Transverse colon (tissue), 4 donors: ENCODE data around the gene UIMC1. TPM values are rescaled to one million over a fixed set of nuclear protein-coding genes. Genes with fewer than 3 reads are reported as not detected.

Experiments
- DNase-seq: peaks from one replicate; pipeline ENCODE4 v3.0.0-alpha.2; 2019
- H3K27ac ChIP-seq, 4 donors: fragments of 200-600 bp; sonication (generic); 2 replicates each; pipeline ENCODE4 v1.5.1; 2016 to 2018; ENCODE audit warnings: inconsistent platforms in 4 of 4
- H3K27me3 ChIP-seq: fragments of 200-600 bp; sonication (generic); 2 replicates; pipeline ENCODE4 v1.5.1; 2017; ENCODE audit warnings: inconsistent platforms
- H3K36me3 ChIP-seq, 4 donors: fragments of 200-600 bp; sonication (generic); 2 replicates each; pipeline ENCODE4 v1.5.1; 2017 to 2019; ENCODE audit warnings: inconsistent platforms in 4 of 4
- H3K4me1 ChIP-seq, 4 donors: fragments of 200-600 bp; sonication (generic); 2 replicates each; pipeline ENCODE4 v1.5.1; 2017 to 2020; ENCODE audit warnings: inconsistent platforms in 4 of 4
- H3K4me3 ChIP-seq, 4 donors: fragments of 200-600 bp; sonication (generic); 1 replicate in 1 of 4; 2 replicates in 3 of 4; pipeline versions ENCODE4 v1.5.1 to v1.6.1; 2017 to 2019; ENCODE audit warnings: inconsistent platforms in 4 of 4
- H3K9me3 ChIP-seq, 2 donors: fragments of 200-600 bp; sonication (generic); 2 replicates each; pipeline ENCODE4 v1.5.1; 2017 to 2019; ENCODE audit warnings: inconsistent platforms in 2 of 2
- EP300 ChIP-seq: sonication (generic); formaldehyde crosslinking; IDR thresholded peaks from one replicate; pipeline ENCODE4 v1.6.1; 2017; ENCODE audit warnings: antibody characterized with exemption, low read depth
- POLR2A ChIP-seq: fragments of 450-650 bp; IDR thresholded peaks from one replicate; pipeline ENCODE4 v1.6.1; 2016; ENCODE audit warnings: antibody characterized with exemption, mild to moderate bottlenecking, moderate library complexity
- POLR2AphosphoS5 ChIP-seq, 3 donors: sonication (generic); formaldehyde crosslinking; IDR thresholded peaks; one replicate each; pipeline ENCODE4 v1.6.1; 2016; ENCODE audit warnings: antibody characterized with exemption in 3 of 3
- WGBS, 2 donors: methylation state at CpG; one replicate each; pipeline ENCODE4 v1.1.5; 2018; ENCODE audit warnings: low coverage in 1 of 2; 5-methylcytosine and 5-hydroxymethylcytosine counted together
- in situ Hi-C, 4 donors: fragments of 200-750 bp; cut with MboI; loops; one replicate each; pipeline versions ENCODE4 v1.15.0 to v1.15.1; 2017; ENCODE audit warnings: low sequenced_read_pairs in 3 of 4, low pct_ligation_motif_present in 1 of 4, low pct_unique_long_range_greater_than_20kb in 1 of 4
- intact Hi-C: fragments of 100-400 bp; cut with DNase I; formaldehyde crosslinking; loops from one replicate; pipeline ENCODE4 v1.15.1; 2023; ENCODE audit warnings: low total_unique reads
- total RNA-seq, 4 donors: library from RNA; depleted of rRNA; stranded (reverse); fragments of >200 nt; gene quantifications; one replicate each; pipeline ENCODE4 v1.1.0, GENCODE V29; 2016
- TF ChIP-seq, protein P1 (sequence below), 5 experiments: fragments of 200-600 bp in 3 of 5; fragments of 450-650 bp in 2 of 5; sonication (generic) in 3 of 5; IDR thresholded peaks; 1 replicate in 2 of 5; 2 replicates in 3 of 5; pipeline ENCODE4 v1.5.1; 2016 to 2017; ENCODE audit warnings: antibody characterized with exemption in 5 of 5, inconsistent platforms in 3 of 5, mild to moderate bottlenecking in 2 of 5, moderate library complexity in 1 of 5

Gene UIMC1
- total RNA-seq, 4 donors from 2014 or later = 25.1 to 213 (median 34.6) TPM

DNA sequence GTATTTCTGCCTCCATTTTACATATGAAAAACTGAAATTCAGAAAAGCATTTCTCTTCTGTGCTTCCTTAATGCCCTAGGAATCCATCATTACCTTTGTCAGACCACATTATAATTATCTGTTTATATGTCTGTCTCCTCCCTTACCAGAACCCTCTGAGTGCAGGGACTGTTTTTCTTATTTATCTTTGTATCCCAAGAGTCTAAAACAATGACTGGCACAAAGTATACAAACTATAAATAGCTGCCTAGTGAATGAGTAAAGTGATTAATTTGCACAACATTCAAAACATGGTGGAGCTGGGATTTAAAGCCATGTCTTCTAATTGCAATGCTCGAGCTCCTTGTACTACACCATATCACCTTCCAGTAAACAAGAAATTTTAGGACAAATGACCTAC, 58.1 kb downstream of the UIMC1 start:
- Histone ChIP-seq H3K27ac (no peak overlapping the region), H3K4me1 (no peaks in the 10 kb centered on the region), H3K9me3 (no peaks in the 10 kb centered on the region), H3K36me3 (peaks cover 0 to 38% (median 15%) of the 10 kb centered on the region in 4 donors), H3K27me3 (no peaks in the 10 kb centered on the region), H3K4me3 (no peak overlapping the region)
- 71% methylated on average over 1 of the region's 1 CpG for WGBS, 2 donors
- DNase-seq = no peak
- TF ChIP-seq, protein P1, sequence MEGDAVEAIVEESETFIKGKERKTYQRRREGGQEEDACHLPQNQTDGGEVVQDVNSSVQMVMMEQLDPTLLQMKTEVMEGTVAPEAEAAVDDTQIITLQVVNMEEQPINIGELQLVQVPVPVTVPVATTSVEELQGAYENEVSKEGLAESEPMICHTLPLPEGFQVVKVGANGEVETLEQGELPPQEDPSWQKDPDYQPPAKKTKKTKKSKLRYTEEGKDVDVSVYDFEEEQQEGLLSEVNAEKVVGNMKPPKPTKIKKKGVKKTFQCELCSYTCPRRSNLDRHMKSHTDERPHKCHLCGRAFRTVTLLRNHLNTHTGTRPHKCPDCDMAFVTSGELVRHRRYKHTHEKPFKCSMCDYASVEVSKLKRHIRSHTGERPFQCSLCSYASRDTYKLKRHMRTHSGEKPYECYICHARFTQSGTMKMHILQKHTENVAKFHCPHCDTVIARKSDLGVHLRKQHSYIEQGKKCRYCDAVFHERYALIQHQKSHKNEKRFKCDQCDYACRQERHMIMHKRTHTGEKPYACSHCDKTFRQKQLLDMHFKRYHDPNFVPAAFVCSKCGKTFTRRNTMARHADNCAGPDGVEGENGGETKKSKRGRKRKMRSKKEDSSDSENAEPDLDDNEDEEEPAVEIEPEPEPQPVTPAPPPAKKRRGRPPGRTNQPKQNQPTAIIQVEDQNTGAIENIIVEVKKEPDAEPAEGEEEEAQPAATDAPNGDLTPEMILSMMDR (IDR thresholded peaks at IDR 0.05) = no peak
- TF ChIP-seq POLR2A = no peak
- TF ChIP-seq EP300 = no peak
- no peak for TF ChIP-seq POLR2AphosphoS5 (IDR thresholded peaks at IDR 0.05)
- intact Hi-C loops = no loop called here
- in situ Hi-C loops = no loop called here

DNA sequence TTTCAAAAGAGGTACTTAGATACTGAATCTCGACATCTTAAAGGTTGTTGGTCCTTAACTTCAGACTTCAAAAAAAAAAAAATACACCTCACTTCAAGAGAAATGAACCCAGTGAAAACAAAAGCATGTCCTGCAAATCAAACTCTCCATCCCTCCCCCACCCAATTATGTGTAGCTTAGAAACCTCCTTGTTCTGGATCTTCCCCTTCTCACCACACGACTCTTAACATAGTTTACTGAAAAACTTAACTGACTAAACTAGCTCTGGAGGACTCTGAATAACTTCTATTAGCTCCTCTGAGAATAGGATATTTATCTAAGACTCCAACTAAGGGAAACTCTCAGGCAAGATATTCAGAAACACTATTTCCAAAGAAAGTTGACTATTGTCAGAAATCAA, 58.7 kb downstream of the UIMC1 start:
- WGBS, 2 donors = 79 to 88% methylated on average over 1 to 2 of the region's 2 CpGs
- no peak for TF ChIP-seq POLR2A
- TF ChIP-seq POLR2AphosphoS5 (IDR thresholded peaks at IDR 0.05) = no peak
- TF ChIP-seq, protein P1 (IDR thresholded peaks at IDR 0.05) = no peak
- TF ChIP-seq EP300 = no peak
- H3K27me3 ChIP-seq = no peaks in the 10 kb centered on the region
- in situ Hi-C loops (no loop called here), intact Hi-C loops (no loop called here)
- H3K4me1 ChIP-seq = no peaks in the 10 kb centered on the region
- no peak overlapping the region for H3K4me3 ChIP-seq
- no peak overlapping the region for H3K27ac ChIP-seq
- H3K9me3 ChIP-seq = no peaks in the 10 kb centered on the region
- no peak for DNase-seq
- peaks cover 0 to 42% (median 13%) of the 10 kb centered on the region in 4 donors for H3K36me3 ChIP-seq

DNA sequence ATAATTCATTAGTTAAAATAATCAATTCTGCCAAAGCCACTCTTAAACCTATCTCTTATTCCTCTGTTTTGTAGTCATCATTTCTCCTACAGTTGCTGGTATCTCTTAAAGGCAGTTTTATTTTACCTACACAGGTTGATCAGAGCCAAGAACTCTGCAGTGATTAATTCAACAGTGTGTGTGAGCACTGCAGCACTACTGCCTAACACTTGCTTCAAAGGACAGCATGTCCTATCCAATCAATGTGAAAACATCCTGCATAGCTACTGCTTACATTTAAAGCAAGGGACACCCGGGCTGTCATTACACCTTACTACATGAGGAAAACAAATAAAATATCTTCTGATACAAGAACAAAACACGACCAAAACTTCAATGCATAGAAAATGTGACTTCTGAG, 62.3 kb downstream of the UIMC1 start:
- Histone ChIP-seq H3K27ac (no peak overlapping the region), H3K4me1 (no peaks in the 10 kb centered on the region), H3K27me3 (no peaks in the 10 kb centered on the region), H3K36me3 (peaks cover 0 to 35% (median 5%) of the 10 kb centered on the region in 4 donors), H3K9me3 (no peaks in the 10 kb centered on the region), H3K4me3 (no peak overlapping the region)
- in situ Hi-C loops = no loop called here
- 64 to 77% methylated on average over 2 of the region's 2 CpGs for WGBS, 2 donors
- intact Hi-C loops = no loop called here
- DNase-seq = no peak
- TF ChIP-seq, protein P1 (IDR thresholded peaks at IDR 0.05) = no peak
- TF ChIP-seq POLR2A (no peak), EP300 (no peak), POLR2AphosphoS5 (IDR thresholded peaks at IDR 0.05) (no peak)

DNA sequence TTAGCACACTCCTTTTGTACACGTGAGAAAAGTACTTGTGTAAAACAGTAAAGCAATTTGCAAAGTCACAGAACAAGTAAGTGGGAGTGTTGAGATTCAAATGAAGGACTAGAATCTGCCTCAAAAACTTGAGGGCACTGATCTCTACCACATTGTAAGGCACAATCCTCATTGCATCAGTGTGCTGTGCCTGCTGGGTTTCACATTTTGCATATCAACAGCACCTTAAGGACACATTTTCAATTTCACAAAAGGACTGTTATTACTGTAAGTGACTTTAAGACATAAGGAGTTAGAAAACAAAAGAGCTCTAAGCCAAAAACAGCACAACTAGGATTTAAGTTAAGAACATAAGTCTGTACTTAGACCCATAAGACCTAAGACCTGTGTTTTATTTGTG, 62.8 kb downstream of the UIMC1 start:
- Histone ChIP-seq H3K9me3 (no peaks in the 10 kb centered on the region), H3K27me3 (no peaks in the 10 kb centered on the region), H3K27ac (no peak overlapping the region), H3K4me1 (no peaks in the 10 kb centered on the region), H3K4me3 (no peak overlapping the region), H3K36me3 (peaks cover 0 to 37% (median 5%) of the 10 kb centered on the region in 4 donors)
- 43 to 54% methylated on average over 1 of the region's 1 CpG for WGBS, 2 donors
- intact Hi-C loops (no loop called here), in situ Hi-C loops (no loop called here)
- DNase-seq = no peak
- TF ChIP-seq POLR2AphosphoS5 (IDR thresholded peaks at IDR 0.05) (no peak), EP300 (no peak), POLR2A (no peak)
- TF ChIP-seq, protein P1 (IDR thresholded peaks at IDR 0.05) = no peak
